C4-2B (cell line): ENCODE data around the gene HDAC2.

Experiments used
- ZFX ChIP-seq: fragments of 450-650 bp; IDR thresholded peaks from 2 replicates; pipeline ENCODE4 v1.6.1; 2017
- TF ChIP-seq, protein P1 (sequence below): fragments of 450-650 bp; conservative IDR thresholded peaks from 2 replicates; pipeline ENCODE4 v1.5.1; 2017; ENCODE audit warnings: mild to moderate bottlenecking

DNA sequence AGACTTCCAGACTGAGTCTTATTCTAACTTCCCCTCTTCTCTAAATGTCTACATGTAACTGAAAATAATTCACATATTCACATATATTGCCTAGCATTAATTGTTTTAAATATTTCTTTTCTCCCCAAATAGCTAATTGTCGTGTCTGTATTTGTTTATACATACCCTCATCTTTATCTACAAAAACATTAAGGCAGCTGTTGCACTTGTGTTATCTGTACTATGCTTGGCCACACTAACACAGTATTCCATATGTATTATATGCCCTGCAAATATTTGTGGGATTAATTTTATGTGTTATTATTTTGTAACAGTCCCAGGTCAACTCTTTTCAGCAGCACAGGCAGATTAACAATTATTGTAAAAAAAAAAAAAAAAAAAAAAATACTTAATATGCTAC is 11.7 kb downstream of the HDAC2 start:
- TF ChIP-seq, protein P1, sequence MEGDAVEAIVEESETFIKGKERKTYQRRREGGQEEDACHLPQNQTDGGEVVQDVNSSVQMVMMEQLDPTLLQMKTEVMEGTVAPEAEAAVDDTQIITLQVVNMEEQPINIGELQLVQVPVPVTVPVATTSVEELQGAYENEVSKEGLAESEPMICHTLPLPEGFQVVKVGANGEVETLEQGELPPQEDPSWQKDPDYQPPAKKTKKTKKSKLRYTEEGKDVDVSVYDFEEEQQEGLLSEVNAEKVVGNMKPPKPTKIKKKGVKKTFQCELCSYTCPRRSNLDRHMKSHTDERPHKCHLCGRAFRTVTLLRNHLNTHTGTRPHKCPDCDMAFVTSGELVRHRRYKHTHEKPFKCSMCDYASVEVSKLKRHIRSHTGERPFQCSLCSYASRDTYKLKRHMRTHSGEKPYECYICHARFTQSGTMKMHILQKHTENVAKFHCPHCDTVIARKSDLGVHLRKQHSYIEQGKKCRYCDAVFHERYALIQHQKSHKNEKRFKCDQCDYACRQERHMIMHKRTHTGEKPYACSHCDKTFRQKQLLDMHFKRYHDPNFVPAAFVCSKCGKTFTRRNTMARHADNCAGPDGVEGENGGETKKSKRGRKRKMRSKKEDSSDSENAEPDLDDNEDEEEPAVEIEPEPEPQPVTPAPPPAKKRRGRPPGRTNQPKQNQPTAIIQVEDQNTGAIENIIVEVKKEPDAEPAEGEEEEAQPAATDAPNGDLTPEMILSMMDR: no peak
- no peak for TF ChIP-seq ZFX
